Measurements from ENCODE around the gene MRPS9.

MRPS9 gene

GRCh38 chr2:105081006-105081601, 43.2 kb downstream of the MRPS9 start:
- no peak for DNase-seq

- no peak for DNase-seq
These were observed 44.2 kb downstream of the MRPS9 start for GRCh38 chr2:105082107-105082506.

- no peak for DNase-seq
These were observed 47.7 kb downstream of the MRPS9 start for GRCh38 chr2:105085525-105085924.

GRCh38 chr2:105087273-105087672, 49.4 kb downstream of the MRPS9 start:
- no peak for DNase-seq

- no peak for DNase-seq
These were observed 52.2 kb downstream of the MRPS9 start for GRCh38 chr2:105090091-105090490.

GRCh38 chr2:105092797-105093196, 54.9 kb downstream of the MRPS9 start:
- no peak for DNase-seq

- DNase-seq: no peak
These were observed 61.3 kb downstream of the MRPS9 start for GRCh38 chr2:105099153-105099552.

- no peak for DNase-seq
These were observed 62.4 kb downstream of the MRPS9 start for GRCh38 chr2:105100046-105100840.

GRCh38 chr2:105102001-105102400, 64.1 kb downstream of the MRPS9 start:
- no peak for DNase-seq

GRCh38 chr2:105102963-105103421, 65.1 kb downstream of the MRPS9 start:
- DNase-seq: no peak

- no peak for DNase-seq
These were observed 65.6 kb downstream of the MRPS9 start for GRCh38 chr2:105103481-105103880.

GRCh38 chr2:105104208-105104731, 66.4 kb downstream of the MRPS9 start:
- DNase-seq: no peak

- no peak for DNase-seq
These were observed 72.5 kb downstream of the MRPS9 start for GRCh38 chr2:105110295-105110829.

GRCh38 chr2:105111365-105112150, 73.7 kb downstream of the MRPS9 start:
- no peak for DNase-seq

GRCh38 chr2:105112345-105112744, 74.5 kb downstream of the MRPS9 start:
- DNase-seq: no peak

GRCh38 chr2:105113616-105114291, 75.9 kb downstream of the MRPS9 start:
- DNase-seq: no peak

GRCh38 chr2:105114551-105114950, 76.7 kb downstream of the MRPS9 start:
- peak; percentile 16 for DNase-seq

GRCh38 chr2:105116348-105116747, 78.5 kb downstream of the MRPS9 start:
- DNase-seq: no peak

- DNase-seq: no peak
These were observed 79.7 kb downstream of the MRPS9 start for GRCh38 chr2:105117565-105117964.

- DNase-seq: no peak
These were observed 81.1 kb downstream of the MRPS9 start for GRCh38 chr2:105118960-105119359.

- DNase-seq: no peak
These were observed 83.6 kb downstream of the MRPS9 start for GRCh38 chr2:105121434-105121833.

- no peak for DNase-seq
These were observed 87.6 kb downstream of the MRPS9 start for GRCh38 chr2:105125428-105125827.

GRCh38 chr2:105125920-105126319, 88.1 kb downstream of the MRPS9 start:
- DNase-seq: no peak
